ENCODE results near the gene ARHGAP42. TPM values are rescaled to one million over a fixed set of nuclear protein-coding genes. Genes with fewer than 3 reads are reported as not detected.

ARHGAP42 gene
- total RNA-seq, 1 donor from 2014 or later, result 33.2 TPM

- Histone ChIP-seq H3K4me1 (ENCODE audit: insufficient read depth, low read length) (no peaks in the 10 kb centered on the region), H3K9me3 (ENCODE audit: insufficient read depth, low read depth, low read length) (no peaks in the 10 kb centered on the region), H3K79me2 (ENCODE audit: insufficient read depth, low read length) (peaks cover 22% of the 10 kb centered on the region), H4K20me1 (ENCODE audit: insufficient read depth, low read length) (peaks cover 36% of the 10 kb centered on the region), H3K36me3 (ENCODE audit: insufficient read depth, low read length) (no peaks in the 10 kb centered on the region), H3K4me3 (ENCODE audit: insufficient read depth, low read depth, low read length) (no peak overlapping the region), H3K4me2 (ENCODE audit: low read length) (no peak overlapping the region), H2AFZ (ENCODE audit: low read depth, low read length) (no peak overlapping the region), H3K27me3 (ENCODE audit: insufficient read depth, low read length) (no peaks in the 10 kb centered on the region), H3K27ac (ENCODE audit: low read depth, low read length) (no peak overlapping the region), H3K9ac (ENCODE audit: low read length) (no peak overlapping the region)
- no peaks in the 10 kb centered on the region for H3K9me3 Mint-ChIP-seq (ENCODE audit: unreplicated experiment)
- no peak overlapping the region for H3K4me3 Mint-ChIP-seq (ENCODE audit: unreplicated experiment)
- no peaks in the 10 kb centered on the region for H3K27me3 Mint-ChIP-seq (ENCODE audit: low read depth, unreplicated experiment)
- peaks cover 5% of the 10 kb centered on the region for H3K36me3 Mint-ChIP-seq (ENCODE audit: low read depth, unreplicated experiment)
- H3K4me1 Mint-ChIP-seq (ENCODE audit: low read depth, unreplicated experiment), result peaks cover 29% of the 10 kb centered on the region
- FAIRE-seq (peak; percentile 45), DNase-seq (ENCODE audit: low read depth) (no peak)
- TF ChIP-seq EZH2 (IDR thresholded peaks at IDR 0.05; ENCODE audit: insufficient read depth, low read length) (no peak), CTCF (IDR thresholded peaks at IDR 0.05; ENCODE audit: insufficient read depth, low read depth, low read length) (no peak)
- no peak overlapping the region for H3K27ac Mint-ChIP-seq (ENCODE audit: unreplicated experiment)
Measured at GRCh38 chr11:100756559-100756958, 69.5 kb downstream of the ARHGAP42 start.

- peaks cover 28% of the 10 kb centered on the region for H3K4me1 Mint-ChIP-seq (ENCODE audit: low read depth, unreplicated experiment)
- no peak for DNase-seq (ENCODE audit: low read depth)
Measured at GRCh38 chr11:100757646-100758045, 70.6 kb downstream of the ARHGAP42 start.

More at GRCh38 chr11:100757646-100758045, 70.6 kb downstream of the ARHGAP42 start:
- FAIRE-seq, result no peak
- Histone ChIP-seq H3K4me2 (ENCODE audit: low read length) (no peak overlapping the region), H3K9me3 (ENCODE audit: insufficient read depth, low read depth, low read length) (no peaks in the 10 kb centered on the region), H3K4me1 (ENCODE audit: insufficient read depth, low read length) (no peaks in the 10 kb centered on the region), H3K79me2 (ENCODE audit: insufficient read depth, low read length) (peaks cover 18% of the 10 kb centered on the region), H2AFZ (ENCODE audit: low read depth, low read length) (no peak overlapping the region), H3K27ac (ENCODE audit: low read depth, low read length) (no peak overlapping the region), H3K9ac (ENCODE audit: low read length) (no peak overlapping the region), H3K27me3 (ENCODE audit: insufficient read depth, low read length) (no peaks in the 10 kb centered on the region), H3K36me3 (ENCODE audit: insufficient read depth, low read length) (no peaks in the 10 kb centered on the region), H4K20me1 (ENCODE audit: insufficient read depth, low read length) (peaks cover 29% of the 10 kb centered on the region), H3K4me3 (ENCODE audit: insufficient read depth, low read depth, low read length) (no peak overlapping the region)
- Mint-ChIP-seq H3K36me3 (ENCODE audit: low read depth, unreplicated experiment) (no peaks in the 10 kb centered on the region), H3K27ac (ENCODE audit: unreplicated experiment) (no peak overlapping the region), H3K27me3 (ENCODE audit: low read depth, unreplicated experiment) (no peaks in the 10 kb centered on the region), H3K9me3 (ENCODE audit: unreplicated experiment) (no peaks in the 10 kb centered on the region), H3K4me3 (ENCODE audit: unreplicated experiment) (no peak overlapping the region)
- TF ChIP-seq EZH2 (IDR thresholded peaks at IDR 0.05; ENCODE audit: insufficient read depth, low read length), result no peak
- no peak for TF ChIP-seq CTCF (IDR thresholded peaks at IDR 0.05; ENCODE audit: insufficient read depth, low read depth, low read length)
